ENCODE results near the gene GREB1L. TPM values are rescaled to one million over a fixed set of nuclear protein-coding genes. Genes with fewer than 3 reads are reported as not detected.

Gene GREB1L
- polyA plus RNA-seq, 1 of the 3 experiments (the other 2 are of a cell fraction) = under 0.01 TPM

GRCh38 chr18:21291106-21291505 is 49.1 kb downstream of the GREB1L start:
- no peak overlapping the region for H3K27ac ChIP-seq (ENCODE audit: low read depth in 2 of 2, low read length in 1 of 2)
- H3K9ac ChIP-seq = no peak overlapping the region
- H3K36me3 ChIP-seq (replicated peaks in 1 of 2; ENCODE audit: control insufficient read depth in 1 of 2, insufficient read depth in 2 of 2, low read length in 1 of 2) = no peaks in the 10 kb centered on the region
- CTCF ChIA-PET = no interaction called here
- 1% methylated on average over 3 of the region's 3 CpGs for WGBS (ENCODE audit: low lambda C conversion rate)
- H3K4me1 ChIP-seq (ENCODE audit: control insufficient read depth in 1 of 2, insufficient read depth in 2 of 2, low read depth in 1 of 2, low read length in 1 of 2) = no peaks in the 10 kb centered on the region
- no peak overlapping the region for H3K4me2 ChIP-seq
- H2AFZ ChIP-seq (ENCODE audit: low read depth) = no peak overlapping the region
- DNase-seq = no peak
- POLR2A ChIA-PET = no interaction called here
- peaks cover 9% of the 10 kb centered on the region; the same call in 1 of the 2 replicates for H3K27me3 ChIP-seq (ENCODE audit: insufficient read depth)
- no peaks in the 10 kb centered on the region for H3K79me2 ChIP-seq (ENCODE audit: insufficient read depth)
- H3F3A ChIP-seq (replicated peaks; ENCODE audit: insufficient read depth) = no peaks in the 10 kb centered on the region
- no peak overlapping the region for H3K4me3 ChIP-seq (ENCODE audit: low read depth in 2 of 2, low read length in 1 of 2)
- no peaks in the 10 kb centered on the region for H4K20me1 ChIP-seq (ENCODE audit: insufficient read depth)
- TF ChIP-seq FOXM1 (IDR thresholded peaks at IDR 0.05; ENCODE audit: low read depth) (no peak), TCF12 (IDR thresholded peaks at IDR 0.05) (no peak), FOSL2 (IDR thresholded peaks at IDR 0.05; ENCODE audit: borderline replicate concordance, low read depth) (no peak), RFX5 (IDR thresholded peaks at IDR 0.05; ENCODE audit: low read length) (no peak), PBX3 (IDR thresholded peaks at IDR 0.05) (no peak), YY1 (IDR thresholded peaks at IDR 0.05; ENCODE audit: low read depth) (no peak), NRF1 (IDR thresholded peaks at IDR 0.05; ENCODE audit: low read depth, low read length) (no peak), EZH2phosphoT487 (IDR thresholded peaks at IDR 0.05; ENCODE audit: borderline replicate concordance, low read depth) (no peak)
- H3K9me2 ChIP-seq = no peaks in the 10 kb centered on the region
- no peaks in the 10 kb centered on the region for H3K9me3 ChIP-seq

- Histone ChIP-seq H3K9ac (no peak overlapping the region), H3K36me3 (replicated peaks in 1 of 2; ENCODE audit: control insufficient read depth in 1 of 2, insufficient read depth in 2 of 2, low read length in 1 of 2) (no peaks in the 10 kb centered on the region), H4K20me1 (ENCODE audit: insufficient read depth) (no peaks in the 10 kb centered on the region), H3F3A (replicated peaks; ENCODE audit: insufficient read depth) (no peaks in the 10 kb centered on the region), H3K4me3 (ENCODE audit: low read depth in 2 of 2, low read length in 1 of 2) (no peak overlapping the region), H3K9me3 (no peaks in the 10 kb centered on the region), H3K27me3 (ENCODE audit: insufficient read depth) (peaks cover 9% of the 10 kb centered on the region; the same call in 1 of the 2 replicates), H3K9me2 (no peaks in the 10 kb centered on the region), H3K4me2 (no peak overlapping the region), H3K4me1 (ENCODE audit: control insufficient read depth in 1 of 2, insufficient read depth in 2 of 2, low read depth in 1 of 2, low read length in 1 of 2) (no peaks in the 10 kb centered on the region), H3K27ac (ENCODE audit: low read depth in 2 of 2, low read length in 1 of 2) (no peak overlapping the region), H3K79me2 (ENCODE audit: insufficient read depth) (no peaks in the 10 kb centered on the region), H2AFZ (ENCODE audit: low read depth) (no peak overlapping the region)
- ChIA-PET POLR2A (no interaction called here), CTCF (no interaction called here)
- WGBS (ENCODE audit: low lambda C conversion rate) = 12% methylated on average over 3 of the region's 3 CpGs
- no peak for TF ChIP-seq RAD21 (IDR thresholded peaks at IDR 0.05; ENCODE audit: low read length)
- no peak for TF ChIP-seq CHD2 (IDR thresholded peaks at IDR 0.05; ENCODE audit: low read length, partially characterized antibody)
- no peak for TF ChIP-seq TAF1 (IDR thresholded peaks at IDR 0.05; ENCODE audit: borderline replicate concordance, low read depth, low read length)
- TF ChIP-seq NRF1 (IDR thresholded peaks at IDR 0.05; ENCODE audit: low read depth, low read length) = no peak
- no peak for TF ChIP-seq RFX5 (IDR thresholded peaks at IDR 0.05; ENCODE audit: low read length)
- no peak for TF ChIP-seq YY1 (IDR thresholded peaks at IDR 0.05; ENCODE audit: low read depth)
- TF ChIP-seq JUND (IDR thresholded peaks at IDR 0.05) = no peak
- TF ChIP-seq USF2 (IDR thresholded peaks at IDR 0.05; ENCODE audit: borderline replicate concordance, low read depth, low read length) = no peak
- no peak for TF ChIP-seq EP300 (IDR thresholded peaks at IDR 0.05; ENCODE audit: borderline replicate concordance in 1 of 2, low read depth in 1 of 2, low read length in 1 of 2)
- TF ChIP-seq ZBTB33 (IDR thresholded peaks at IDR 0.05; ENCODE audit: borderline replicate concordance, low read depth) = no peak
- no peak for TF ChIP-seq SIN3A (IDR thresholded peaks at IDR 0.05; ENCODE audit: borderline replicate concordance, low read depth, low read length)
- TF ChIP-seq MAX (IDR thresholded peaks at IDR 0.05; ENCODE audit: low read depth) = no peak
- no peak for TF ChIP-seq RXRA (IDR thresholded peaks at IDR 0.05; ENCODE audit: borderline replicate concordance, low read depth)
- TF ChIP-seq FOXM1 (IDR thresholded peaks at IDR 0.05; ENCODE audit: low read depth) = no peak
- no peak for TF ChIP-seq POLR2AphosphoS5 (IDR thresholded peaks at IDR 0.05; ENCODE audit: low read depth, low read length)
- no peak for DNase-seq
Observed at GRCh38 chr18:21293479-21293878, 51.4 kb downstream of the GREB1L start.

All from SK-N-SH (cell line).